ENCODE measurements around the gene CCER1.

GRCh38 chr12:90938451-90938850 is 16.5 kb downstream of the CCER1 start:
- no peak for TF ChIP-seq CTCF (IDR thresholded peaks at IDR 0.05)
- no peak for TF ChIP-seq YY1 (IDR thresholded peaks at IDR 0.05; ENCODE audit: low read depth)
- TF ChIP-seq IRF3 (IDR thresholded peaks at IDR 0.05; ENCODE audit: low read depth, low read length) = no peak

Measured in SK-N-SH (cell line).